WTC11 (cell line): ENCODE results near the gene EML2.

Source experiments
- ATF1 ChIP-seq: sonication (generic); formaldehyde crosslinking; IDR thresholded peaks from 2 replicates; pipeline ENCODE4 v1.8.1; 2023; ENCODE audit warnings: mild to moderate bottlenecking, moderate library complexity, missing genetic modification reagents
- CREB1 ChIP-seq: sonication (generic); formaldehyde crosslinking; IDR thresholded peaks from 2 replicates; pipeline ENCODE4 v1.8.0; 2023; ENCODE audit warnings: mild to moderate bottlenecking, missing genetic modification reagents
- CREM ChIP-seq: sonication (generic); formaldehyde crosslinking; IDR thresholded peaks from 2 replicates; pipeline ENCODE4 v1.8.1; 2022; ENCODE audit warnings: mild to moderate bottlenecking, missing genetic modification reagents, moderate library complexity
- TEAD1 ChIP-seq: sonication (generic); formaldehyde crosslinking; IDR thresholded peaks from 2 replicates; pipeline ENCODE4 v1.8.0; 2022; ENCODE audit warnings: mild to moderate bottlenecking, missing genetic modification reagents
- TP53 ChIP-seq: sonication (generic); formaldehyde crosslinking; IDR thresholded peaks from 2 replicates; pipeline ENCODE4 v1.8.1; 2023; ENCODE audit warnings: mild to moderate bottlenecking, missing genetic modification reagents
- TF ChIP-seq, protein P1 (sequence below): sonication (generic); formaldehyde crosslinking; IDR thresholded peaks from 2 replicates; pipeline ENCODE4 v1.8.0; 2022; ENCODE audit warnings: mild to moderate bottlenecking, missing genetic modification reagents
- TF ChIP-seq, protein P2 (sequence below): fragments of 200-600 bp; IDR thresholded peaks from 2 replicates; pipeline ENCODE4 v1.8.0; 2022; ENCODE audit warnings: antibody characterized with exemption
- TF ChIP-seq, protein P3 (sequence below): sonication (generic); formaldehyde crosslinking; IDR thresholded peaks from 2 replicates; pipeline ENCODE4 v1.8.0; 2022; ENCODE audit warnings: mild to moderate bottlenecking, missing genetic modification reagents
- TF ChIP-seq, protein P4 (sequence below): sonication (generic); formaldehyde crosslinking; IDR thresholded peaks from 2 replicates; pipeline ENCODE4 v1.8.1; 2023; ENCODE audit warnings: mild to moderate bottlenecking, missing genetic modification reagents, moderate library complexity
- TF ChIP-seq, protein P5 (sequence below): sonication (generic); formaldehyde crosslinking; IDR thresholded peaks from 2 replicates; pipeline ENCODE4 v1.8.1; 2022; ENCODE audit warnings: low read depth, missing genetic modification reagents, borderline replicate concordance

GRCh38 chr19:45663800-45664199 lies 24.6 kb upstream of the EML2 start:
- TF ChIP-seq, protein P1, sequence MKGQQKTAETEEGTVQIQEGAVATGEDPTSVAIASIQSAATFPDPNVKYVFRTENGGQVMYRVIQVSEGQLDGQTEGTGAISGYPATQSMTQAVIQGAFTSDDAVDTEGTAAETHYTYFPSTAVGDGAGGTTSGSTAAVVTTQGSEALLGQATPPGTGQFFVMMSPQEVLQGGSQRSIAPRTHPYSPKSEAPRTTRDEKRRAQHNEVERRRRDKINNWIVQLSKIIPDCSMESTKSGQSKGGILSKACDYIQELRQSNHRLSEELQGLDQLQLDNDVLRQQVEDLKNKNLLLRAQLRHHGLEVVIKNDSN (CRISPR knock-in tag) = no peak
- TF ChIP-seq TEAD1 (CRISPR knock-in tag) = no peak
- TF ChIP-seq, protein P2, sequence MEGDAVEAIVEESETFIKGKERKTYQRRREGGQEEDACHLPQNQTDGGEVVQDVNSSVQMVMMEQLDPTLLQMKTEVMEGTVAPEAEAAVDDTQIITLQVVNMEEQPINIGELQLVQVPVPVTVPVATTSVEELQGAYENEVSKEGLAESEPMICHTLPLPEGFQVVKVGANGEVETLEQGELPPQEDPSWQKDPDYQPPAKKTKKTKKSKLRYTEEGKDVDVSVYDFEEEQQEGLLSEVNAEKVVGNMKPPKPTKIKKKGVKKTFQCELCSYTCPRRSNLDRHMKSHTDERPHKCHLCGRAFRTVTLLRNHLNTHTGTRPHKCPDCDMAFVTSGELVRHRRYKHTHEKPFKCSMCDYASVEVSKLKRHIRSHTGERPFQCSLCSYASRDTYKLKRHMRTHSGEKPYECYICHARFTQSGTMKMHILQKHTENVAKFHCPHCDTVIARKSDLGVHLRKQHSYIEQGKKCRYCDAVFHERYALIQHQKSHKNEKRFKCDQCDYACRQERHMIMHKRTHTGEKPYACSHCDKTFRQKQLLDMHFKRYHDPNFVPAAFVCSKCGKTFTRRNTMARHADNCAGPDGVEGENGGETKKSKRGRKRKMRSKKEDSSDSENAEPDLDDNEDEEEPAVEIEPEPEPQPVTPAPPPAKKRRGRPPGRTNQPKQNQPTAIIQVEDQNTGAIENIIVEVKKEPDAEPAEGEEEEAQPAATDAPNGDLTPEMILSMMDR = no peak
- TF ChIP-seq, protein P3, sequence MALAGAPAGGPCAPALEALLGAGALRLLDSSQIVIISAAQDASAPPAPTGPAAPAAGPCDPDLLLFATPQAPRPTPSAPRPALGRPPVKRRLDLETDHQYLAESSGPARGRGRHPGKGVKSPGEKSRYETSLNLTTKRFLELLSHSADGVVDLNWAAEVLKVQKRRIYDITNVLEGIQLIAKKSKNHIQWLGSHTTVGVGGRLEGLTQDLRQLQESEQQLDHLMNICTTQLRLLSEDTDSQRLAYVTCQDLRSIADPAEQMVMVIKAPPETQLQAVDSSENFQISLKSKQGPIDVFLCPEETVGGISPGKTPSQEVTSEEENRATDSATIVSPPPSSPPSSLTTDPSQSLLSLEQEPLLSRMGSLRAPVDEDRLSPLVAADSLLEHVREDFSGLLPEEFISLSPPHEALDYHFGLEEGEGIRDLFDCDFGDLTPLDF = no peak
- no peak for TF ChIP-seq TP53 (CRISPR knock-in tag)
- TF ChIP-seq ATF1 (CRISPR knock-in tag) = no peak
- TF ChIP-seq CREB1 (CRISPR knock-in tag) = no peak
- TF ChIP-seq CREM (CRISPR knock-in tag) = no peak
- TF ChIP-seq, protein P4, sequence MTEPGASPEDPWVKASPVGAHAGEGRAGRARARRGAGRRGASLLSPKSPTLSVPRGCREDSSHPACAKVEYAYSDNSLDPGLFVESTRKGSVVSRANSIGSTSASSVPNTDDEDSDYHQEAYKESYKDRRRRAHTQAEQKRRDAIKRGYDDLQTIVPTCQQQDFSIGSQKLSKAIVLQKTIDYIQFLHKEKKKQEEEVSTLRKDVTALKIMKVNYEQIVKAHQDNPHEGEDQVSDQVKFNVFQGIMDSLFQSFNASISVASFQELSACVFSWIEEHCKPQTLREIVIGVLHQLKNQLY = no peak
- TF ChIP-seq, protein P5, sequence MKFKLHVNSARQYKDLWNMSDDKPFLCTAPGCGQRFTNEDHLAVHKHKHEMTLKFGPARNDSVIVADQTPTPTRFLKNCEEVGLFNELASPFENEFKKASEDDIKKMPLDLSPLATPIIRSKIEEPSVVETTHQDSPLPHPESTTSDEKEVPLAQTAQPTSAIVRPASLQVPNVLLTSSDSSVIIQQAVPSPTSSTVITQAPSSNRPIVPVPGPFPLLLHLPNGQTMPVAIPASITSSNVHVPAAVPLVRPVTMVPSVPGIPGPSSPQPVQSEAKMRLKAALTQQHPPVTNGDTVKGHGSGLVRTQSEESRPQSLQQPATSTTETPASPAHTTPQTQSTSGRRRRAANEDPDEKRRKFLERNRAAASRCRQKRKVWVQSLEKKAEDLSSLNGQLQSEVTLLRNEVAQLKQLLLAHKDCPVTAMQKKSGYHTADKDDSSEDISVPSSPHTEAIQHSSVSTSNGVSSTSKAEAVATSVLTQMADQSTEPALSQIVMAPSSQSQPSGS (CRISPR knock-in tag) = no peak
